GM21381 (cell line): ENCODE results near the gene TSPAN10.

ENCODE experiments used
- ATAC-seq: cut with Tn5 transposase; IDR thresholded peaks from one replicate; pipeline ENCODE4 v1.9.1; 2021; ENCODE audit warnings: mild to moderate bottlenecking, moderate library complexity; ENCODE audit not compliant: unreplicated experiment

The TSPAN10 gene

DNA sequence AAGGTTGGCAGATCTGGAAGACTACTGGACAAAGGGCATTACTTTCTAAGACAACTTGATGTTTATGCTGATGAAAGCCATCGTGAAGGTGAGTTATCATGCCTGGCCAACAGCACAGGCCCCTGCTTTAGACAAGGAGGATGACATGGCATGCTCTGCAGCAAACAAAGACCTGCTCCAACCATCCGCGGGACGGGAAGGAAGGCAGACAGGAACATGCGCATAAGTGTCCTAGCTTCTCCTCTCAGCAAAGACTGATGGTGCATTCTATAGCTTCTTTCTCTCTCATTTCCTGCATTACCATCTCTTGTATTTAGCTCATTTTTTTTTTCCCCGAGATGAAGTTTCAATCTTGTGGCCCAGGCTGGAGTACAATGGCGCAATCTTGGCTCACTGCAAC, 5.5 kb upstream of the TSPAN10 start:
- ATAC-seq: no peak

DNA sequence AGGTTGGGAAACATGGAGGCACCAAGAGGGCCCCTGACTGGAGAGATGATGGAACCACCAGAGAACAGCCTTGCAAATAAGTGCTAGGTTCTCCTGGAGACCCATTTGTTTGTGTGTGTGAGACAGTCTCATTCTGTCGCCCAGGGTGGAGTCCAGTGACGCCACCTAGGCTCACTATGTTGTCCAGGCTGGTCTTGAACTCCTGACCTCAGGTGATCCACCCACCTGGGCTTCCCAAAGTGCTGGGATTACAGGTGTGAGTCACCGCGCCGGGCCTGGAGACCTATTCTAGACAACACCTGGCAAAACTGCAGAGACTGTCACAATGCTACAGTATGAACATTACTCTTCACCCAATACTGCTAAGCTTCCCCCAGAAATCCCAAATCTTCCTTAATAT, 1.6 kb upstream of the TSPAN10 start:
- no peak for ATAC-seq

DNA sequence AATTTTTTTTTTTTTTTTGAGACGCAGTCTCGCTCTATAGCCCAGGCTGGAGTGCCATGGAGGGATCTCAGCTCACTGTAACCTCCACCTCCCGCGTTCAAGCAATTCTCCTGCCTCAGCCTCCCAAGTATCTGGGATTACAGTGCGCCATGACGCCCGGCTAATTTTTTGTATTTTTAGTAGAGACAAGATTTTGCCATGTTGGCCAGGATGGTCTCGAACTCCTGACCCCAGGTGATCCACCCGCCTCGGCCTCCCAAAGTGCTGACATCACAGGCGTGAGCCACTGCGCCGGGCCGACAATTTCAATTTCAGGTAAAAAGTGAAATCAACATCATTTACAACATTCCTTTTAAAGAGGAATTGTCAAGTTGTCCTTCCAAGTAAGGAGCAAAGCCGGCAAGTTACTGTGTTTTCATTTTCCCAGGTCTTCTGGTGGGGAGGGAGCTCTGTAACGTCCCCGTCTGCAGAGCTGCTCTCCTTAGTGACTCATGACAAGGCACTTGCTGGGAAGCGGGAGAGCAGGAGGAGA, 957 bp upstream of the TSPAN10 start:
- ATAC-seq: no peak

DNA sequence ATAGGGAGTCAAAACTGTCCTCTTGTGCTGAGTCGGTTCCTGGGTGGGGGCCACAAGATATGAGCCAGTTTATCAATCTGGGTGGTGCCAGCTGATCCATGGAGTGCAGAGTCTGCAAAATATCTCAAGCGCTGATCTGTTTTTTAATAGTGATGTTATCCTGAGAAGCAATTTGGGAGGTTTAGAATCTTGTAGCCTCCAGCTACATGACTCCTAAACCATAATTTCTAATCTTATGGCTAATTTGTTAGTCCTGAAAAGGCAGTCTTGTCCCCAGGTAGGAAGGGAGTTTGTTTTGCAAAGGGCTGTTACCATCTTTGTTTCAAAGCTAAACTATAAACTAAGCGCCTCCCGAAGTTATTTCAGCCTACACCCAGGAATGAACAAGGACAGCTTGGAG, 1.7 kb downstream of the TSPAN10 start:
- no peak for ATAC-seq

DNA sequence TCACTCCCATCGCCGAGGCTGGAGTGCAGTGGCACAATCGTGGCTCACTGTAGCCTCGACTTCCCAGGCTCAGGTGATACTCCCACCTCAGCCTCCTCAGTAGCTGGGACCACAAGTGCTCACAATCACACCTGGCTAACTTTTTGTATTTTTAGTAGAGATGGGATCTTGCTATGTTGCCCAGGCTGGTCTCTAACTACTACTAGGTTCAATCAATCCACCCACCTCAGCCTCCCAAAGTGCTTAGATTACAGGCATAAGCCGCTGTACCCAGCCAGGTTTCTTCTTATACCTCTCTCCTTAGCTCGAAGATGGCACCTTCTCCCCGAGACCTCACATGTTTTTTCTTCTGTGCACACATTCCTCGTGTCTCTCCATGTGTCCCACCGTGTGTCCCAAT, 3.0 kb downstream of the TSPAN10 start:
- ATAC-seq: no peak

DNA sequence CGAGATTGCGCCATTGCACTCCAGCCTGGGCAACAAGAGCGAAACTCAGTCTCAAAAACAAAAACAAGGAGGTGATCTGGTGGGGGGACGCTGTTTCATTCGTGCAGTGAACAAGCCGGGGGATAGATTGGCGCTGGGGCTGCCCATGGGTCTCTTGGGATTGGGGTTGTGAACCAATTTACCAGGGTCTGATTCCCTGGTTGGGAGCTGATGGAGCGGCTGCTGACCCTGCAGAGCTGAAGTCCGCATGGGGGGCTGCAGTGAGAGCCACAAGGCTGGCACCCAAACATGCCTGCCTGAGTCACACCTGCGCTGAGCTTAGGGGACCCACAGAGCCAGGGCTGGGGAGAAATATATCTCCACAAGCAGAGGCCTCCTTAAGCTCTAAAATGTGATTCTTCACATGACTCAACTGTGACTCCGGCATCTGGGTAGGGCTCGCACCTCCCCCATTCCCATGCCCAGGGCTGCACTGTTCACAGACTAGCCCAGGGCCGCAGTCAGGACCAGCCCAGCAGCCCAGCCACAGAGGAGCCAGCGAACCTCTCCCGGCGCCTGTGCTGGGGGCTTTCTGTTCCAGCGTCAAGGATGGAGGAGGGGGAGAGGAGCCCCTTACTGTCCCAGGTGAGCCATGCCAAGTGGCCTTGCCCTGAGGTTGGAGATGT, 5.0 kb downstream of the TSPAN10 start:
- no peak for ATAC-seq

DNA sequence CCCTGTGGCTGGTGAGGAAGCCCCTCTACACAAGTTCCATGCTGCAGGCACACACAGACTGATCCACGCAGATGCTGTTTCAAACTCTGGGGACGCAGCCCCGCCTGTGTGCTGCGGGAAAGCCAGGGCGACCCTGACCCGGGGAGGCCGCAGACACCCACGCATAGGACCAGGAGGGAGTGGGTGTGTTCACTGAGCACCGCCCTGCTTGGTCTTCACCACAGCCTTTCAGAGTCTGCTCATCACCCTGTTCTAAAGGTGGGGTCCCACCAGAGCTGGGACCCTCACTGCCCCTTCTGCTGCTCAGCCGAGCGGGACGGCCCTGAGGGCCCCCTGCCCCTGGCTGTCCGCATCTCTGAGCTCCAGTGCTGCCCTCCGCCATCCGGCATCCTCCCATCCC, 7.5 kb downstream of the TSPAN10 start:
- no peak for ATAC-seq

DNA sequence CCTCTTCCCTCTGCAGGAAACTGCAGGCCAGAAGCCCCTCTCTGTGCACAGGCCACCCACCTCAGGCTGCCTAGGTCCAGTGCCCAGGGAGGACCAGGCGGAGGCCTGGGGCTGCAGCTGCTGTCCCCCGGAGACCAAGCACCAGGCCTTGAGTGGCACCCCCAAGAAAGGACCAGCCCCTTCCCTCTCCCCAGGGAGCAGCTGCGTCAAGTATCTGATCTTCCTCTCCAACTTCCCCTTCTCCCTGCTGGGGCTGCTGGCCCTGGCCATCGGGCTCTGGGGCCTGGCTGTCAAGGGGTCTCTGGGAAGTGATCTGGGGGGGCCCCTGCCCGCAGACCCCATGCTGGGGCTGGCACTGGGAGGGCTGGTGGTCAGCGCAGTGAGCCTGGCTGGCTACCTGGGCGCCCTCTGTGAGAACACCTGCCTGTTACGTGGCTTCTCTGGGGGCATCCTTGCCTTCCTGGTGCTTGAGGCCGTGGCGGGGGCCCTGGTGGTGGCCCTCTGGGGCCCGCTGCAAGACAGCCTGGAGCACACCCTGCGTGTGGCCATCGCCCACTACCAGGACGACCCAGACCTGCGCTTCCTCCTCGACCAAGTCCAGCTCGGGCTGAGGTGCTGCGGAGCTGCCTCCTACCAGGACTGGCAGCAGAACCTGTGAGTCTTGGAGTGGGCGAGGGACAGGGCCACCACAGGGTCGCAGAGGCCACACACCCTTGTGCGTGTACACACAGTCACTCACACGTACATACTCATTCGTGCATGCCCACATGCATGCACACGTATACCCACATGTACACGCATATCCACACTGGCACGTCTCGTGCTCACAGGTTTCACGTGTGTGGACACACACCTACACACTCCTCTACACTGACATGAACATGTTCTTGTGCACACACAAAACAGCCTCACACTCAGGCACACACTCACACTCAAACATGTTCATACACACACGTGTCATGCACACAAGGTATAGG, 8.3 kb downstream of the TSPAN10 start:
- ATAC-seq: no peak

DNA sequence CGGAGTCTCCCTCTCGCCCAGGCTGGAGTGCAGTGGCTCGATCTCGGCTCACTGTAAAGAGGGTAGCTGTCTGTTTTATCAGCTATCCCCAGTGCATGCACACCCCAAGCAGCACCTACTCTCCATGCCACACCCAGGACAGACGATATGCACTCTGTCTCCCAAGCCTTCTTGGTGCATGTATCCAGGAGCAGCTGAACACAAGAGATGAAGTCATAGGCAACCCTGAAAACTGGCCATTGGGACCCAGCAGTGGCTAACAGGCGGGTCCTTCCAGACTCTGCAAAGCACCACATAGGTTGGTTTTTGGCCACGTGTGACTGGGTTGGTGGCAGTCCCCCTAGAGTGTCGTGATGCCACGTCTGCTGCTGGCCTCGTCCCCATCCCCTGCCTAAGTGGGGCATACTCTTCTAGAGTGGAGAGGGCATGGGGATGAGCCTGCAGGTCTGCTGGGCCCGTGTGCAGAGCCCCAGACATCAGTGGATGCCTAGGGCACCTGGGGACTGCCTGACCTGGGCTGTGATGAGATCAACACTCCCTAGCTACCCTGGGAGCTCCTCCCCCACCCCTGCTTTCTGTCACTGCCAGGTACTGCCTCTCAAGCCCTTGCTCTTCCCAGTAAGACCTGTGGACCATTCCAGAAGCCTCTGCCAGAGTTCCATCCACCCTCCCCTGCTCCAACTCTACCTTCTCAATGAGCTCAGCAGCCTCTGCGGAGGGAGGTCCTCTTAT, 10.0 kb downstream of the TSPAN10 start:
- no peak for ATAC-seq

DNA sequence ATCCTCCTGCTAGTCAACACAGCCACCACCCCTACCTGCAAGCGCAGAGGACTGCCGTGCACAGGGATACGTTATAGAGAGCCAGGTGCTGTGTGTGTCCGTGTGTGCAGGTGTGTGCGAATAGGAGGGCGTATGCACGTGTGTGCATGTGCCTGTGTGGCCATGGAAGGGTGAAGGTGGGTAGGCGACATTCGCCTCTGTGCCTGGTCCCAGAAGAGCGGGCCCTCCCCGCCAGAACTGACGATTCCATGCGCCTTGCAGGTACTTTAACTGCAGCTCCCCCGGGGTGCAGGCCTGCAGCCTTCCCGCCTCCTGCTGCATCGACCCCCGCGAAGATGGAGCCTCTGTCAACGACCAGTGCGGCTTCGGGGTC, 10.6 kb downstream of the TSPAN10 start:
- no peak for ATAC-seq

DNA sequence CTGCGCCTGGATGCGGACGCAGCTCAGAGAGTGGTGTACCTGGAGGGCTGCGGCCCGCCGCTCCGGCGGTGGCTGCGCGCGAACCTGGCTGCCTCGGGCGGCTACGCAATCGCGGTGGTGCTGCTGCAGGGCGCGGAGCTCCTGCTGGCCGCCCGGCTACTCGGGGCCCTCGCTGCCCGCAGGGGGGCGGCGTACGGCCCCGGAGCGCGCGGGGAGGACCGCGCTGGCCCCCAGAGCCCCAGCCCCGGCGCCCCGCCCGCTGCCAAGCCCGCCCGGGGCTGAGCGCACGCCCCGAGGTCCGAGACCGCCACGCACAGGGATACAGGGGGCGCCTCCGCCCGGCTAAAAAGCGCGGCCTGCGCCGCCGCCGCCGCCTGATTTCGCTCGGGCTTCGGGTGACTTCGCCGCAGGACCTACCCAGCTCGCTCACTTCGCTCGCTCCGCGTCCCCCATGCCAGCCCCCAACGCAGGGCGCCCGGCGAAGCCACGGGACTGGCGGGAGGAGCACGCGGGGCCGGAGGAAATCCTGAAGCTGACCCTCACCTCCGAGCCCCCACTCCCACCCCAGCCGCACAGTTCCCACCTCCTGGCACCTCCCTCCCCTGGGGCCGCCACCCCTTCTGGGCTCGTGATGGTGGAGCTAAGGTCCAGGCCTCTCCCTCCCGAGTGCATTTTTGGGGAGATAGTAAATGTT, 11.2 kb downstream of the TSPAN10 start:
- no peak for ATAC-seq

DNA sequence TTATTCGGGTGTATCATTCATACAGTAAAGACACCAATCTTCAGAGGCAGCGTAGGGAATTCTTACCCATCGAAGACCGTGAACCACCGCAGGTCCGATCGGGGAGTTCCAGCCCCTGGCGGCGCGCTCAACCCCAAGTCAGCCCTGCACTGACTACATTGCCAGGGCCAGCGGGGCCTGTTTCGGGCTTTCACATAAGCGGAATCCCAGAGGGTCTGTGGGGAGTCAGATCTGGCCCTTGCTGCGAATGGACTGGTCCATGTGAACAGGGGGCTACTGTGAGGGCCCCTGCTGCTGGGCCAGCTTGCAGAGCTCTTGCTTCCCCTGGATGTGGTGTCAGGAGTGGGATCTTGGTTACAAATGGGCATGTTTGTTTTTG, 11.7 kb downstream of the TSPAN10 start:
- no peak for ATAC-seq

DNA sequence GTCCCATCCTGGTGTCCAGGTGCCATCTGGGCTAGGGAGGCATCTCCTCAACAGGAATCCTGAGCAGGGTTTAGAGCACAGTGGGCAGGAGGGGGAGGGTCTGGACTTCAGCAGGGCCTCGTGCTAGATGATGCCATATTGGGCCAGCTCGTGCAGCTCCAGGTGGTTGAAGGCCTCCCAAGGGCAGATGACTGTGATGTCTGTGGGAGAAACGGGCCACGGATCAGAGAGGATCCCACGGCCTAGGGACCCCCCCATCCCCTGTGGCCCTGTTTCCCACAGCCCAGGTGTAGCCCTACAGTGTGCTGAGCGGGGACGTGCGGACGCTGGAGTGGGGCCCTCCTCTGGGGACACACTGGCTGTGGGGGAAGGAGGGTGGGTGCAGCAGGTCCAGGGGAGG, 14.0 kb downstream of the TSPAN10 start:
- ATAC-seq: no peak

DNA sequence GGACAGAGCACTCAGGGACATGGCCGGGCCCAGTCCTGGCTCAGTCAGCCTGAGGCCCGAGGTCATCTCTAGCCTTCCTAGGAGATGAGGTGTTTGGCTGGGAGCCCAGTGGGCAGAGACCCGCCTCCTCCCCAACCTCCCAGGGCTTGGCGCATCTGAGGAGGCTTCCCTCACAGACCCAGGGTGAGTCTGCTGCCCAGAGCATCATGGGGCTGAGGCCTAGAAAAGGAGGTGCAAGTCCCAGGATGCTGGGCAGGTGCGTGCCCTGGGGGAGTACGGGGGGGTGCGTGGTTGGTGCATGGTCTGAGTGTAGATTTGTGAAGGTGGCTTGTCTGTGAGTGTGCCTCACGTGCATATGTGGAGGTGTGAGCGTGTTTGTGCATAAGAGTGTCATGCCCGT, 14.7 kb downstream of the TSPAN10 start:
- ATAC-seq: no peak

DNA sequence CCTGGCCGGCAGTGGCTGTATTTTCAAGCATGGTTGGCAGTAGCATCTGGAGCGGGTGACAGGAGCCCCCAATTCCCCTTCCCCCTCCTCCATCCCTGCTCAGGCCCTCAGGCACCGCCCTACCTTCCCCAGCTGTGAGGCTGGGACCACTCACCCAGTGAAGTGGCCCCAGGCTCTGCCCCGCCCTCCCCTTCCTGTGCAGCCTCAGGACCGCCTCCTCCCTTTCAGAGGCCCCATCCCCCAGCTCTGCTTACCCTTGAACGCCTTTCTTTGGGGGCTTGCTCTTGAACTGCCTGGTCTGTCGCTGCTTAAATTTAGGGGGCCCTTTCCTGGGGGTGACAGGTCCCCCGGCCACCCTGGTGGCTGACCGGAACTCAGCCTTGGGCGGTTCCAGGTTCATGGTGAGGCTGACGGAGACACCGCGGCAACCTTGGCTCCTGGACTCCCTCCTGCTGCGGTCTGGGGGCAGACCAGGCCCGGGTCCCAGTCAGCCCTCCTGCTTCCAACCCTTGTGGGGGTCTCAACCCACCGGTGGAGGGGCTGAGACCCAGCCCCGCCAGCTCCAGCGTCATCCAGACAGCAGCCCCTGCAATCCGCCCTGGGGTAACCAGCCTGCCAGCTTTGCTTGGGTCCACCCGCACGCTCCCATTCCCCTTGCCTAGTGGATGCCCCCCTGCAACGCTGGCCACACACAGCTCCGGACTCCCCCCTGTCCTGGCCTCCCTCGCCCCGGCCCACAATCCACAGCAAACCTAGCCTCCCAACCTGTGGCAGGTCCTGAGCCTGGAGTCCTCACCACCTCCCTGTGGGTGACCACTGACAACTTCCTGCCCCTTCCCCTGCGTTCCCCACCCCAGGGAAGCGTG, 16.1 kb downstream of the TSPAN10 start:
- ATAC-seq: no peak

DNA sequence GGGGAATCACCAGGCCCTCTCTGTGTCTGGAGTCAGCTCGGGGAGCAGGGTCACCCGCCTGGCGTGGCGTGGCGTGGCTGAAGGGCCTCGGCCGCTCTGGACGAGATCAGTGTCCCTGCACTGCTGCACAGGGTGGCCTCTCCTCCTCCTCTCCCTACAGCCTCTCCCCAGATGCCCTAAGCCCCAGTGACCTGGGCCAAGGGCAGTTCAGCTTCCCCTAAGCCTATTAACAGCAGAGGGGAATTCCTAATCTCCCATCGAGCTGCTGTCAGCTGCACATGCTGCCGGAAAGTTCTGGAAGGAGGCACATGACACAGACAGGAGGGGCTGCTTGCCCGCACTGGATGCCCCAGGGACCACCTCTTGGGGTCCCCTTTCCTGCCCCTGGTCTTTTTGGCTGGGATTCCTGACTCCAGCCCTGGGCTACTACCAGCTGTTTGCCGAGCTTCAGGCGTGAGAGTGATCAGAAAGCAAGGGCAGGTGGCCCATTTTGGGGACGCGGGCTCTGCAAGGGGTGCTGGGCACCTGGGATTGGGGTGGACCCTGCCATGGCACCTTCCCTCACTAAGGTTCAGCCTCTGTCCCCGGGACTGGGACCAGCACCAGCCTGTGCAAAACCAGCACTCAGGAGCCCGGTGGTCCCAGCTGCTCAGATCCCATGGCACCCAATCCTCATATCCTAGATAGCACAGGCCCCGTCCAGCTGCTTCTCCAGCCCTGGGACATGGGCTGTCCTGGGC, 18.6 kb downstream of the TSPAN10 start:
- ATAC-seq: no peak

DNA sequence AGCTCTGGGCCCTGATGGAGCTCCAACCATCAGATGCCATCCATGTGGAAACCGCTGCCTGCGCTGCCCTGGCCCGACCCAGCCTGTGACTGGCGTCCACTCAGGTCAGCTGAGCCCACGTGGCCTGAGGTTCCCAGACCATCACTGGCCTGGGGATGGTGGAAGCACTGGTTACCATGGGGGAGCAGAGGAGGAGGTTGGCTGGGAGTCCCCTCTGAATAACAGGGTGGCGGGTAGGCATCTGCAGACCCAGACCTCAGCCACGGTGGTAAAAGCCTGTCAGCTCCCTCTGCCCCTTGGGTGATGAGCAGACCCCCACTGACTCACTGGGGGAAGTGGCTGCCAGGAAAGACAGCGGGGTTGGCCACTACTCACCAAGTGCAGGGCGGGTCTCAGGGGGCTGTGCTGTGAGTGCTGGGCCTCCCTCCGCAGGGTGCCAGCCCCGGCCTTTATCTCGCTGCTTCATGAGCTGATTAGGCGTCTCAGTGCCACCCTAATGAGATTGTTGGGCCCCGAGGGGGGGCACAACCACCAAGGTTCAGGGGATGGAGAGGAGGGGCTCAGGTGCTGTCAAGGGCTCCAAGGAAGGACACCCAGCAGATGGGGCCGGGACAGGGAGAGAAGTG, 19.2 kb downstream of the TSPAN10 start, which contains the start of gene PDE6G:
PDE6G (minus strand) TSS at position 425 of the 626 bp plus-strand sequence. CDS start 3,237 bp downstream, outside the sequence.
- no peak for ATAC-seq

DNA sequence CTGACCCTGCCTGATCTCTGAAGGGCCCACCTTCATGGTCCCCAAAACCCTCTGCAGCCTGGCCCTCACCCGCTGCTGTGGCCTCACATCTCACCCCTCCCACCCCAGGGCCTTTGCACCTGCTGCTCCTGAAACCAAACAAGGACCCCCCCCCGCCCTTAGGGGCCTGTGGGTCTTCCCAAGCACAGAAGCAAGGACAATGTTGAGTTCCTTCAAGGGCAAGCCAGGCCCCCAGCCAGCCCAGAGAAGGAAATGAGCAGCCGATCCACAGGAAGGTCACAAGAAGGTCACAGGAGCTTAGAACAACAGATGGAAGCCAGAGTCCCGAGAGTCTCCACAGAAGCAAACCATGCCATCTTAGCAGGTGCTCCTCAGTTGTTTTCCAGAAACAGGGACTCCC, 19.8 kb downstream of the TSPAN10 start:
- no peak for ATAC-seq

DNA sequence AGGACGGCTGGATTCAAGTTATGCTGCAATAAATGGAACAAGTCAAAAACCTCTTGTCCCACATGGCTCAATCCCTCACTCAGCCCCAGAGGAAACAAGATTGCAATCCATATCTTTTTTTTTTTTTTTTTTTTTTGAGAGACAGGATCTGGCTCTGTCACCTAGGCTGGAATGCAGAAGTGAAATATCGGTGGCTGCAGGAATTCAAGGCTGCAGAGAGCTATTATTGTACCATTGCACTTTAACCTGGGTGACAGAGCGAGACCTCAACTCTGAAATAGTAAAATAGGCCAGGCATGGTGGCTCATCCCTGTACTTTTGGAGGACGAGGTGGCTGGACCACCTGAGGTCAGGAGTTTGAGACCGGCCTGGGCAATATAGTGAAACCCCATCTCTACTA, 22.0 kb downstream of the TSPAN10 start:
- no peak for ATAC-seq
